ENCODE measurements around the gene RAP2C. TPM values are rescaled to one million over a fixed set of nuclear protein-coding genes. Genes with fewer than 3 reads are reported as not detected.

Gene RAP2C
- total RNA-seq, 1 donor from 2014 or later: 28.0 TPM

- DNase-seq (ENCODE audit: low read depth): no peak
- Histone ChIP-seq H3K27me3 (ENCODE audit: control insufficient read depth, insufficient read depth, low read length) (no peaks in the 10 kb centered on the region), H3K36me3 (ENCODE audit: control insufficient read depth, insufficient read depth, low read length) (no peaks in the 10 kb centered on the region), H3K4me3 (ENCODE audit: low read depth, low read length) (no peak overlapping the region)
- TF ChIP-seq, protein P1, sequence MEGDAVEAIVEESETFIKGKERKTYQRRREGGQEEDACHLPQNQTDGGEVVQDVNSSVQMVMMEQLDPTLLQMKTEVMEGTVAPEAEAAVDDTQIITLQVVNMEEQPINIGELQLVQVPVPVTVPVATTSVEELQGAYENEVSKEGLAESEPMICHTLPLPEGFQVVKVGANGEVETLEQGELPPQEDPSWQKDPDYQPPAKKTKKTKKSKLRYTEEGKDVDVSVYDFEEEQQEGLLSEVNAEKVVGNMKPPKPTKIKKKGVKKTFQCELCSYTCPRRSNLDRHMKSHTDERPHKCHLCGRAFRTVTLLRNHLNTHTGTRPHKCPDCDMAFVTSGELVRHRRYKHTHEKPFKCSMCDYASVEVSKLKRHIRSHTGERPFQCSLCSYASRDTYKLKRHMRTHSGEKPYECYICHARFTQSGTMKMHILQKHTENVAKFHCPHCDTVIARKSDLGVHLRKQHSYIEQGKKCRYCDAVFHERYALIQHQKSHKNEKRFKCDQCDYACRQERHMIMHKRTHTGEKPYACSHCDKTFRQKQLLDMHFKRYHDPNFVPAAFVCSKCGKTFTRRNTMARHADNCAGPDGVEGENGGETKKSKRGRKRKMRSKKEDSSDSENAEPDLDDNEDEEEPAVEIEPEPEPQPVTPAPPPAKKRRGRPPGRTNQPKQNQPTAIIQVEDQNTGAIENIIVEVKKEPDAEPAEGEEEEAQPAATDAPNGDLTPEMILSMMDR (IDR thresholded peaks at IDR 0.05; ENCODE audit: insufficient read depth, low read length, poor library complexity, severe bottlenecking): no peak
Measured at GRCh38 chrX:132209527-132209926, 9.7 kb downstream of the RAP2C start.

- Histone ChIP-seq H3K27me3 (ENCODE audit: control insufficient read depth, insufficient read depth, low read length) (no peaks in the 10 kb centered on the region), H3K4me3 (ENCODE audit: low read depth, low read length) (no peak overlapping the region), H3K36me3 (ENCODE audit: control insufficient read depth, insufficient read depth, low read length) (no peaks in the 10 kb centered on the region)
- DNase-seq (ENCODE audit: low read depth): no peak
- TF ChIP-seq, protein P1 (IDR thresholded peaks at IDR 0.05; ENCODE audit: insufficient read depth, low read length, poor library complexity, severe bottlenecking): no peak
Measured at GRCh38 chrX:132208422-132208821, 10.8 kb downstream of the RAP2C start.

GRCh38 chrX:132207996-132208395 is 11.3 kb downstream of the RAP2C start:
- Histone ChIP-seq H3K27me3 (ENCODE audit: control insufficient read depth, insufficient read depth, low read length) (no peaks in the 10 kb centered on the region), H3K4me3 (ENCODE audit: low read depth, low read length) (no peak overlapping the region), H3K36me3 (ENCODE audit: control insufficient read depth, insufficient read depth, low read length) (no peaks in the 10 kb centered on the region)
- TF ChIP-seq, protein P1 (IDR thresholded peaks at IDR 0.05; ENCODE audit: insufficient read depth, low read length, poor library complexity, severe bottlenecking): no peak
- no peak for DNase-seq (ENCODE audit: low read depth)

DNA sequence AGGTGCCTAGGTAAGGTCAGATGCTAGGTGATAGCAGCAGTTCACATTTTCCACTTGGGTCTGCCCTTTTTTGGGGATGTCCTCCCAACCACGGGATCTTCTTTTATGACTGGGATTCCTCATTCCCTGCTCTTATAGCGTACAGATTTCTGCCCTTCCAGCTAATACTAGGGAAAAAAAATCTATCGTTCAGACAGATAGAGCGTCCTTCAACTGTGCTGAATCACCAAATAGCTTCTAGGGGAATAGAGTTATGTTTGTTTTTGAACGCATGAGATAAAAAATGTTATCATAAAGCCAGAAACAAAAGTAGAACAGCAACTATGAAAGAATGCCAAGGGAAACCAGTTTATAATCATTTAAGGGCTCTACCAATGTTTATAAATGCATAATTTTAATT is 13.0 kb downstream of the RAP2C start:
- H3K4me3 ChIP-seq (ENCODE audit: low read depth, low read length): no peak overlapping the region
- no peak for DNase-seq (ENCODE audit: low read depth)
- no peaks in the 10 kb centered on the region for H3K36me3 ChIP-seq (ENCODE audit: control insufficient read depth, insufficient read depth, low read length)
- H3K27me3 ChIP-seq (ENCODE audit: control insufficient read depth, insufficient read depth, low read length): no peaks in the 10 kb centered on the region
- TF ChIP-seq, protein P1 (IDR thresholded peaks at IDR 0.05; ENCODE audit: insufficient read depth, low read length, poor library complexity, severe bottlenecking): no peak

DNA sequence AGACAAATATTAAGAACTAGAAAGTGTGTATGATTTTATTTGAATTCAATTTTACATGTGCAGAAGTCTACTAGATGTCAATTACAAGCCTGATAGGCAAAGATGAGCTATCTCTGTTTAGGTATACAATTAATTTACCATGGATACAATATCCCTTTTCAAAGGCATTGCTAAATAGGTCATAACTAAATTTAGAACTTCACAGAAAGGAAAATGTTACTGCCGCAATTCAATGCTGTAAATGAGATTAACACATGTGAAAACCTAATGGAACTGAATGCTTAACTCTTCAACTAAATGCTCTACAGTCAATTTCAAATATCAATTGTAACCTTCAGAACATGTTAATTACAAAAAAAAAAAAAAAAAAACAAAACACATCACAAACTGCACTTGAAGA is 14.6 kb downstream of the RAP2C start:
- TF ChIP-seq, protein P1 (IDR thresholded peaks at IDR 0.05; ENCODE audit: insufficient read depth, low read length, poor library complexity, severe bottlenecking): no peak
- DNase-seq (ENCODE audit: low read depth): no peak
- Histone ChIP-seq H3K27me3 (ENCODE audit: control insufficient read depth, insufficient read depth, low read length) (no peaks in the 10 kb centered on the region), H3K4me3 (ENCODE audit: low read depth, low read length) (no peak overlapping the region), H3K36me3 (ENCODE audit: control insufficient read depth, insufficient read depth, low read length) (no peaks in the 10 kb centered on the region)

GRCh38 chrX:132200976-132201375 is 18.3 kb downstream of the RAP2C start:
- no peaks in the 10 kb centered on the region for H3K36me3 ChIP-seq (ENCODE audit: control insufficient read depth, insufficient read depth, low read length)
- no peak overlapping the region for H3K4me3 ChIP-seq (ENCODE audit: low read depth, low read length)
- no peaks in the 10 kb centered on the region for H3K27me3 ChIP-seq (ENCODE audit: control insufficient read depth, insufficient read depth, low read length)
- TF ChIP-seq, protein P1 (IDR thresholded peaks at IDR 0.05; ENCODE audit: insufficient read depth, low read length, poor library complexity, severe bottlenecking): no peak
- no peak for DNase-seq (ENCODE audit: low read depth)

All from kidney epithelial cell (primary cell).